ENCODE measurements around the gene SENP1. TPM values are rescaled to one million over a fixed set of nuclear protein-coding genes. Genes with fewer than 3 reads are reported as not detected.

Gene SENP1
- total RNA-seq, 2 donors from 2014 or later = 36.6 to 59.7 TPM

DNA sequence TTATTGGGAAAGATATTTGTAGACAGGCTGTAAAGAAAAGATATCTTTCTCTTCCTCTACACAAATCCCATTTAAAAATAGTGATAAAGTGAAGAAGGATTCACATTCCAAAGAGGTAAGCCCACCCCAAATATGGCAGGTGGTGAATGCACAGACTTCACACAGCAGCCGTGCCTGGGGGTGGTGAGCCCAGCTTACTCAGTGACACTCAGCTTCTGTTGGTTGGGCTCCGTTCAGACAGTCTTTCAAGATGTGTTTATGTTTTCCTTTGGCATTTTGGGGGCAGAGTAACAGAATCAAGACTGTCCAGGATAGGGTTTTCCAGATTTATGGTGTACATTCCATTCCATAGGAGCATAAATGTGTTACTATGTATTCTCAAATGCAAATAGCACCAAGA lies 97.5 kb downstream of the SENP1 start:
- Mint-ChIP-seq H3K36me3 (no peaks in the 10 kb centered on the region), H3K9me3 (no peaks in the 10 kb centered on the region), H3K27me3 (peaks cover 44 to 65% of the 10 kb centered on the region in 2 donors), H3K4me3 (no peak overlapping the region), H3K4me1 (ENCODE audit: low read depth in 2 of 2) (peaks cover 5 to 9% of the 10 kb centered on the region in 2 donors), H3K27ac (no peak overlapping the region)
- ATAC-seq (no peak), DNase-seq (ENCODE audit: low spot score) (no peak)

DNA sequence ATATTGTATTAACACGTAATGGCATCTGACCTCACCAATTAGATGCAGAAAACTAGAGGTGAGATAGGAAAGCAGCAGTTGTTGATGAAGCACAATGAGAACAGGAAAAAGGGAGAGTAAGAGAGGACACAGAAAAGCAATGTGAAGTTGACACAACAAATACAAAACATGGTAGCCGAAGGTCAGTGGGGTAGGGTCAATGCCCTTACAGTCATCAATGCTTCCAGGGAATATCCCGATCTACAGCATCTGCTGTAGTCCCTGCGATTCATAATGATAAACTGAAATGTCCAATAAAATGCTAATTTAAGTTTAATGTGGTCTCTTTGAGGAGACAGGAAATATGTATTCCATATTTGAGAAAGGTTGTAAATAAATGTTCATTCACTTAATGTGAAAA lies 98.7 kb downstream of the SENP1 start:
- Mint-ChIP-seq H3K9me3 (no peaks in the 10 kb centered on the region), H3K27me3 (peaks cover 49 to 74% of the 10 kb centered on the region in 2 donors), H3K4me3 (no peak overlapping the region), H3K27ac (no peak overlapping the region), H3K4me1 (ENCODE audit: low read depth in 2 of 2) (peaks cover 12 to 15% of the 10 kb centered on the region in 2 donors), H3K36me3 (no peaks in the 10 kb centered on the region)
- DNase-seq (ENCODE audit: low spot score) = no peak
- no peak for ATAC-seq

DNA sequence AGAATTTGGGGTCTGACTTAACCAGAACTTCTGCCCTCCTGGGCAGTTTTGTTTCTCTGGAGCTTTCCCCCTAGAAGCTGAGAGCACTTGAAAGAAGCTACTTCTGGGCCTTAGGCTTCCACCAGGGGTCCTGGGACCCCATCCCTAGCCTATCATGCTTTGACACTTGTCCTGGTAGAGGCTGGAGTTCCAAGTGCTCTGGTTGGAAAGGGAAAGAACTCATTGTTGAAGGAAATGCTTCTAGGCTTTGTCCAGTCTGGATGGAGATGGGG lies 100.2 kb downstream of the SENP1 start:
- no peaks in the 10 kb centered on the region for H3K36me3 Mint-ChIP-seq
- no peak for ATAC-seq

DNA sequence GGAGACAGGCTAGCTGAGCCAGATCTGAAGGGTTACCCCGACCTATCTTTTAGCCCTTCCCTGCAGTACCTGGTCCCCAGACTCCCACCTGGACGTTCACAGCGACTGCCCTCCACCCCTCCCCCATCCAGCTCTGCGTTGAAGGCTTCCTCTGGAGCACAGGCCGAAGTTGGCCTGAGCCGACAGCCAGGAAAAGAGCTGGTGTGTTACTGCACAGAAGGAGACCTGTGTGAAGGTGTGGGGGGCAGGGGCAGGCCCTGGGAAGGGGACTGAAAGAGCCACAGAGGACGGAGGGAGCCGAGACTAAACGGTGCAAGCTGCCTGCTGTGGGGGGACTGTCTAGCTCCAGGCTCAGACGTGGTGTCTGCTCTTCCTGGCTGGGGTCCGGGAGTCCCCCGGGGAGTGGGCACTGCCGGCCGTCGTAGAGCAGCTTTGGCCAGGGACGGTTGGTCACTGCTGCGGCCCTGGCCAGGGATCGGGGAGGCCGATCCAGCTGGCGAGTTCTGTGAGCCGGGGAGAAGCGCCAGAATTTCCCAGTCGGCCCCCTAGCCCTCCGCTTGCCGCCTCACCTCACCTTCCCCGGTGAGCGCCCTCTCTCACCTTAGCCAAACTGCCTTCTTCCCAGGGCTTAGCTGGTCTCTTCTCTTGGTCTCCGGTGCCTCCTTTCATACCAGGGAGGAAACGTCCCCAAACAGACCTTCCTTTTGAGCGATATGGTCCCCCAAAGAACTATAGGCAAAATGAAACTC lies 100.7 kb downstream of the SENP1 start:
- Mint-ChIP-seq H3K4me3 (no peak overlapping the region), H3K4me1 (ENCODE audit: low read depth in 2 of 2) (peaks cover 21 to 22% of the 10 kb centered on the region in 2 donors), H3K27me3 (peaks cover 57 to 82% of the 10 kb centered on the region in 2 donors), H3K9me3 (no peaks in the 10 kb centered on the region), H3K36me3 (no peaks in the 10 kb centered on the region), H3K27ac (no peak overlapping the region)
- DNase-seq (ENCODE audit: low spot score) (peak; percentile 56), ATAC-seq (no peak)

More for the DNA sequence above, 100.2 kb downstream of the SENP1 start:
- Mint-ChIP-seq H3K9me3 (no peaks in the 10 kb centered on the region), H3K27me3 (peaks cover 53 to 78% of the 10 kb centered on the region in 2 donors), H3K4me3 (no peak overlapping the region), H3K4me1 (ENCODE audit: low read depth in 2 of 2) (peaks cover 21 to 22% of the 10 kb centered on the region in 2 donors), H3K27ac (no peak overlapping the region)
- no peak for DNase-seq (ENCODE audit: low spot score)

DNA sequence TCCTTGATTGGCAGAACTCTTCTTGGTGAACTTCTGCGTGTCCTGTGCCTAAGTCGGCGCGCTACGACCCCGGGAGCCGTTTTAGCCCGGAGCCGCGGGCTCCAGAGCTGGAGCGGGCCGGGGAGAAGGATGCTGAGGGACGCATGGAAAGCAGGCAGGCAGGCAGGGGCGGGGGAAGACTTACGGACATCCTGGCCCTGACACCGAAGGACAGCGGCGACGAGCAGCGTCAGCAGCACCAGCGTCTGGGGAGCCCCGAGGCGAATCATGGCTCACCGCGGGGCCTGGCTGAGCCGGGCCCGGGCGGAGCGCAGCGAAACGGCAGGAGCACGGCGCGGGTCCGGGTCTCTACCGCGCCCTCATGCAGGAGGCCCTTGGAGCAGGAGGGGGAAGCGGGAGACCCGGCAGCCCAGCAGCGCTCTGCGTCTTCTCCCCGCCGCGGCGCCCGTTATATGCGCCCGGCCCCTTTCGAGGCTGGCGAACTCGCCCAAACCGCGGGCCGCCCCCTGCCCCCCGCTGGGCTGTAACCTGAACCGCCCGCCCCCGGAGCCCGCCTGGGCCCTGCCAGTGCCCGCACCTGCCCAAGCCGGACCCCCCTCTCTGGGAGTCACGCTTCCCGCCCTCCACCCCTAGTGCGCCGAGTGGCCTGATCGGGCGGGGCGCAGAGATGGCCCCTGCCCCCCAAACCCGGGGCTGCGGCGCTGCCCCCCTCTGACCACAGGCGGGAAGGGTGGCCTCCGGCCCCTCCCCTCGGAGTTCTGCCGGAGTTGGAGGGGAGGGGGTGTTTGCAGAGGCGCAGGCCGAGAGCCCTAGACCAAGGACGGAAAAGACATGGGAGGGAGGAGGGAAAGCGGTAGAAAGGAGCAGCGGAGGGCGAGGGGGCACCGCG lies 101.6 kb downstream of the SENP1 start, which contains the start of gene COL2A1:
Gene COL2A1, minus strand, starts transcription at position 424 of the 889 bp plus-strand sequence. Its CDS starts 155 bp downstream, at position 269.
- Mint-ChIP-seq H3K27me3 (peaks cover 52 to 82% of the 10 kb centered on the region in 2 donors), H3K27ac (no peak within 1 kb of the TSS), H3K4me3 (peak within 1 kb of the TSS; percentile 51), H3K4me1 (ENCODE audit: low read depth in 2 of 2) (peaks cover 21 to 22% of the 10 kb centered on the region in 2 donors), H3K36me3 (no peaks in the 10 kb centered on the region), H3K9me3 (no peaks in the 10 kb centered on the region)
- DNase-seq (ENCODE audit: low spot score) (peak; percentile 29), ATAC-seq (peak; percentile 39 to 61)

DNA sequence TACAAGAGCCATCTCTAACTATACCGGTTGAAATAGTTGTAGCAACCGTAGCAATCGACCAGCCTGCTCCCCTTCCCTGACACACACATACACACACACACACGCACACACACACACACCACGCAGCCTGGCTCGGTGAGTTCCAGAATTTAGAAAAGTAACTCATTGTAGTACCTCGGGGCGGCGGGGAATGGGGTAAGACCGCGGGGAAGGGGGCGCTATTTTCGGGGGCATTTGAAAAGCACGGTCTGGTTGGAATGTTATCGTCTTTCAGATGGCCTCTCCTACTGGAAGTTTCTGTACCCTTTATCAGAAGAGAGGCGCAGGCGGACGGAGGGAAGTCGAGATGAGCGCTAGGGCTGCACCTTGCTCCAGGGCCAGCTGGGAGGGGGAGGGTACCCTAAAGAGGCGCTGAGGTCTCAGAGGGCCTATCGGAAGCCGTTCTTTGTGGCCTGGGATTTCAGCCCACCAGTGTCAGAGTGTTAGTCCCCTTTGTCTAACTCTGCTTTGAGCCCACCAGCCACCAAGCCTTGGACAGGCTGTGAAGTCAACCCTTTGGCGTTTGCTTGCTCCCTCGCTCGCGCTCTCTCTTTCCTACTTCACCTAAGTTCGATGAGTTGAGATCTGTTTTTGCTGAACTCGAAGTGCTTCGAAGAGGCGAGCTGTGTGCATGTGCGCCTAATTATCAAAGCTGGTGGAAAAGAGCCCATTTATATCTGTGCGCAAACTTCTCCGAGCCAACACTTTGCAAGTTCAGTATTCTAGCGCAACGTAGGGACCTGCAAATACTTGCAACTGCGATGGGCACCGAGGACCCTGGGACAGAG lies 102.4 kb downstream of the SENP1 start:
- Mint-ChIP-seq H3K4me3 (peak overlapping the region; percentile 51), H3K27me3 (peaks cover 54 to 82% of the 10 kb centered on the region in 2 donors), H3K4me1 (ENCODE audit: low read depth in 2 of 2) (peaks cover 21 to 22% of the 10 kb centered on the region in 2 donors), H3K27ac (no peak overlapping the region), H3K9me3 (no peaks in the 10 kb centered on the region), H3K36me3 (no peaks in the 10 kb centered on the region)
- DNase-seq (ENCODE audit: low spot score) (peak; percentile 55), ATAC-seq (no peak)

DNA sequence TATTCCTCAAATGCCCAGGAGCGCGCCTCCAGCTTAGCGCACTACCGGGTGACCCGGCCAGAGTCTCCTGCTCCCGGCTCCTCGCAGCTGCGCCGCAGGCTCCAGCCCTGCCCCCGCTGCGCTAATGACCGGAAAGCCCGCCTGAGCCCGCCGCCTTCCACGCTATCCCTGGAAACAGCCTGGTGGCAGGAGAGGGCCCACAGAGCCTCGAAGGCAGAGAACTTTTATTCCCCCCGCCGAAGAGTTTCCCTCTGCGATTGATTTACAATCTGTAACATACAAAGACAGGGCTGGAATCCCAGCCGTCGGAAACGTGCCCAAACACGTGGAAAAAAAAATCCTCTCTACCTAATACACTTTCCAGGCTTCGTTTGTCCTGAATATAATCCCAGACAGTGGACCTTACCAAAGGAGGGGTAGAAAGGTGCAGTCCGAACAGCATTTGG lies 103.1 kb downstream of the SENP1 start:
- peaks cover 21 to 22% of the 10 kb centered on the region in 2 donors for H3K4me1 Mint-ChIP-seq (ENCODE audit: low read depth in 2 of 2)
- DNase-seq (ENCODE audit: low spot score) = peak; percentile 48
- no peak overlapping the region for H3K27ac Mint-ChIP-seq
- no peak overlapping the region for H3K4me3 Mint-ChIP-seq
- no peaks in the 10 kb centered on the region for H3K36me3 Mint-ChIP-seq
- ATAC-seq = no peak
- peaks cover 58 to 83% of the 10 kb centered on the region in 2 donors for H3K27me3 Mint-ChIP-seq
- H3K9me3 Mint-ChIP-seq = no peaks in the 10 kb centered on the region

DNA sequence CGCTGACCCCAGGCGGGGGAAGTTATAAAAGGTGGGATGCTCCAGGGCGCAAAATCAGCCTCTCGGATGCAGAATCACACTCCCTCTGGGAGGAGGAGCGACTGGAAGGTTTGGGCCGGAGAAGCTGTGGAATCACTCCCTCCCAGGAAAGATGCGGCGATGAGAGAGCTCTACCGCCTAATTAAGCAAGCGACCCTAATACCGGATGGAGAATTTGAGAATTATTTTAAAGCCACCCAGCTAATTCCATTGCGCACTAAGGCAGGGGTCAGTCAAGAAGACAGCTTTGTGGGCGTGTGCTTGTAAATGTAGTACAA lies 103.5 kb downstream of the SENP1 start:
- H3K9me3 Mint-ChIP-seq = no peaks in the 10 kb centered on the region
- DNase-seq (ENCODE audit: low spot score) (no peak), ATAC-seq (no peak)
- no peak overlapping the region for H3K4me3 Mint-ChIP-seq
- no peak overlapping the region for H3K27ac Mint-ChIP-seq
- peaks cover 21 to 22% of the 10 kb centered on the region in 2 donors for H3K4me1 Mint-ChIP-seq (ENCODE audit: low read depth in 2 of 2)
- peaks cover 60 to 82% of the 10 kb centered on the region in 2 donors for H3K27me3 Mint-ChIP-seq
- no peaks in the 10 kb centered on the region for H3K36me3 Mint-ChIP-seq

DNA sequence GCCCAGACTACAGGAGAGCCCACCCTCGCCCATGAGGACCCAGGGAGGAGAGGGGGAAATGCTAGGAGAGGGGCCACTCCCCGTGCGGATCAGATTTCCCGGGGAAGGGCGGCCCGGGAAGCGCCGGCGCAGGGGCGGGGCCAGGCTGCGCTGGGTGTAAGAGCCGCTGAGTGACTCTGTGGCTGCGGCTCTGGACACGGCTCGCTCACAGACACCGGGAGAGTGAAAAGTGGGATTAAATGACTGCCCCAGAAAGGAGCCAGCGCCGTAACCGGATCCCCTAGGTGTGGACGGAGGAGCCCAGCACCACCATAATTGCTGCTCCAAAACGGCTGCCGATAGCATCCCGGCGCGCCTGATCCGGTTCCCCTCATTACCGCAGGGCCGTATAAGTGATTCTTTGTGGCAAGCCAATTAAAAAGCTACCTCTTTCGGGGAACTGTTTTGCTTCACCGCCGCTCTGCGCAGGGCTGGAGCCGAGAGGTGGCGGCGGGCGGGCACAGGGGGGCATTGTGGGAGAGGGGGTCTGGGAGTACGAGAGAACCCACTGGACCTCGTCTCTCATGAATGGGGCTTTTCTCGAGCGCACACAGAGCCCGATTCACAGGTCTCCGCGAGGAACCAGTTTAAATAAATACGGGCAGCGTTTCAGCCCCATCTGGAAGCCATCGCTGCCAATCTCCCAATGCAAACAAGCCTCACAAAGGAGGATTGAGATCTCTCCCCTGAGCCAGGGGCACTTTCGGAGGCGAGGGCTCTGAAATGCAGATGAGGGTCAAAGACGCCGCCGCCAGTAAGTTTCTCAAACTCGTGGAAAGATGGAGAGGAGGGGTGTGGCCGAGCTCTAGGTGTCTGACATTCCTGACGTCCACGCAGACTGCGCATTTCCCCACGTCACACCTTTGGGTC lies 104.1 kb downstream of the SENP1 start:
- H3K27me3 Mint-ChIP-seq = peaks cover 58 to 75% of the 10 kb centered on the region in 2 donors
- no peaks in the 10 kb centered on the region for H3K36me3 Mint-ChIP-seq
- H3K4me1 Mint-ChIP-seq (ENCODE audit: low read depth in 2 of 2) = peaks cover 21 to 22% of the 10 kb centered on the region in 2 donors
- H3K4me3 Mint-ChIP-seq = peak overlapping the region; percentile 67
- no peak overlapping the region for H3K27ac Mint-ChIP-seq
- DNase-seq (ENCODE audit: low spot score) (peak; percentile 55), ATAC-seq (peak in 1 of 2 donors; percentile 34)
- no peaks in the 10 kb centered on the region for H3K9me3 Mint-ChIP-seq

DNA sequence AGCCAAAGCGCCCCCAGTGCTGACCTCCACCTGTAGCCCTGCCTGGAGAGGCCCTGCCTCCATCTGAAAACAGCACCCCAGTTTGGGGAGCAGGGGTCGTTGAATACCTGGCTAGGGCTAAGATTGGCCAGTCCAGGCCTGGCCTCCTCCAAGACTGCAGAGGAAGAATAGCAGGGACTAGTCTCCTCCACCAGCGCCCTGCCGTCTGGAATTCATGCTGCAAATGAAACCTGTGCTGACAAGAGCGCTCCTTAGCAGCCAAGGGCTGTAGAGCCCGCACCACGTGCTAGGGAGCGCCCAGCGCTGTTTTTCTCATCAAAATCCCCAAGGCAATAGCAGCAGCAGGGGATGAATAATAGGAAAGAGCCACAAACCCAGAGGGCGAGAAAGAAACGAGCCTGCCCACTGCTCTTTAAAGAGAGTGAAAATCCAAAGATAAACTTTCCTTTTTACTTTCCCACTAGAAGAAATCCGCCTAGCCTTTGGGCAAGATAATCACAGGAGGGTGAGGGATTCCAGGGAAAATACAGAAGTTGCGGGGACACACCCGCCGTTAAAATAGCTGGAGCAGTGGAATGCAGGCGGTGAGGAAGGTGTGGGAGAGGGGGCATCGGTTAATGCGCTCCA lies 104.9 kb downstream of the SENP1 start:
- Mint-ChIP-seq H3K27me3 (peaks cover 55 to 68% of the 10 kb centered on the region in 2 donors), H3K27ac (peak overlapping the region in 1 of 2 donors; percentile 44), H3K4me1 (ENCODE audit: low read depth in 2 of 2) (peaks cover 21 to 22% of the 10 kb centered on the region in 2 donors), H3K9me3 (no peaks in the 10 kb centered on the region), H3K4me3 (peak overlapping the region; percentile 67), H3K36me3 (no peaks in the 10 kb centered on the region)
- ATAC-seq (peak in 1 of 2 donors; percentile 17), DNase-seq (ENCODE audit: low spot score) (peak; percentile 56)

DNA sequence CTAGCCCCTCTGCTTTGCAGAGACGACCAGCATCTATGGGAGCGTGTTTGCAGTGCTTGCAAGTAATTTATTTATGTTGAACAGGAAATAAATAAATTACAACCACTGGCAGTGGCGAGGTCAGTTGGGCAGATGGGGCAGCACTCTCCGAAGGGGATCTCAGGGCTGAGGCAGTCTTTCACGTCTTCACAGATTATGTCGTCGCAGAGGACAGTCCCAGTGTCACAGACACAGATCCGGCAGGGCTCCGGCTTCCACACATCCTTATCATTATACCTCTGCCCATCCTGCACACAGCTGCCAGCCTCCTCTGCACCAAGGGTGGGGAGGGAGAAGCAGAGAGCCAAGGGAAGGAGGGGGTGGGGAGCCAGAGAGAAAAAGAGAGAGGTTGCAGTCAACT lies 106.1 kb downstream of the SENP1 start:
- no peaks in the 10 kb centered on the region for H3K9me3 Mint-ChIP-seq
- H3K27ac Mint-ChIP-seq = no peak overlapping the region
- peaks cover 53 to 70% of the 10 kb centered on the region in 2 donors for H3K27me3 Mint-ChIP-seq
- ATAC-seq (no peak), DNase-seq (ENCODE audit: low spot score) (peak; percentile 31)
- H3K4me1 Mint-ChIP-seq (ENCODE audit: low read depth in 2 of 2) = peaks cover 20 to 21% of the 10 kb centered on the region in 2 donors
- no peaks in the 10 kb centered on the region for H3K36me3 Mint-ChIP-seq
- no peak overlapping the region for H3K4me3 Mint-ChIP-seq

DNA sequence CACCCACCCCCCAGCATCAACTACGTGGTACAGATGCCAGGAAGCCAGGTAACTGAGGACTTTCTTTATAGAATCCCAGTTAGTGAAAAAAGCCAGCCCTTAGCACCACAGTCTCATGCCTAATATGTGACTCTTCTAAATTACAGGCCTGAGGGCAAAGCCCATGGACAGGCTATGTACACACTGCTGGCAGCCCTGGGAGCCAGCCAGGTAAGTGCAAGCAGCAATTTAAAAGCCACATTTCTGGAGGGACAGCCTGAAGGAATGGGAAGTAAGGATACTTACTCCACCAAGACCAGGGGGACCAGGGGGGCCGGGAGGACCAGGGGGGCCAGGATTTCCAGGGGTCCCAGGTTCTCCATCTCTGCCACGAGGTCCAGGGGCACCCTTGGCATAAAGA lies 108.6 kb downstream of the SENP1 start:
- no peak for ATAC-seq
- H3K27ac Mint-ChIP-seq = no peak overlapping the region
- peaks cover 55 to 60% of the 10 kb centered on the region in 2 donors for H3K27me3 Mint-ChIP-seq
- H3K36me3 Mint-ChIP-seq = no peaks in the 10 kb centered on the region
- no peaks in the 10 kb centered on the region for H3K9me3 Mint-ChIP-seq
- DNase-seq (ENCODE audit: low spot score) = no peak
- peaks cover 9 to 10% of the 10 kb centered on the region in 2 donors for H3K4me1 Mint-ChIP-seq (ENCODE audit: low read depth in 2 of 2)
- no peak overlapping the region for H3K4me3 Mint-ChIP-seq

Measured in natural killer cell treated with Interleukin-12 subunit alpha and Interleukin-12 subunit beta and Interleukin-15 and Interleukin-18, amount 100 ng/mL, for 72 hours (primary cell).